Aorta (tissue), 5 donors: ENCODE results near the gene MAP6D1. TPM values are rescaled to one million over a fixed set of nuclear protein-coding genes. Genes with fewer than 3 reads are reported as not detected.

ENCODE experiments used
- ATAC-seq: fragments of 200-7000 bp; cut with Tn5 transposase; one replicate; pipeline ENCODE4 v1.9.1; 2022; ENCODE audit warnings: moderate library complexity; ENCODE audit not compliant: low FRiP score
- DNase-seq, 2 donors: peaks; one replicate each; pipeline ENCODE4 v3.0.0-alpha.2; 2020
- H3K27ac ChIP-seq, 2 donors: one replicate each; pipeline ENCODE4 v1.5.1; 2013; ENCODE audit warnings: low read length in 2 of 2, mild to moderate bottlenecking in 2 of 2, moderate library complexity in 2 of 2, control low read depth in 1 of 2, inconsistent platforms in 1 of 2, low read depth in 1 of 2
- H3K27me3 ChIP-seq, 2 donors: one replicate each; pipeline ENCODE4 v1.6.1; 2013; ENCODE audit warnings: control low read depth in 1 of 2, low read length in 1 of 2, mild to moderate bottlenecking in 1 of 2, moderate library complexity in 1 of 2; ENCODE audit not compliant: insufficient read depth in 2 of 2, control insufficient read depth in 1 of 2
- H3K36me3 ChIP-seq, 2 donors: one replicate each; pipeline ENCODE4 v1.6.1; 2013; ENCODE audit warnings: control low read depth in 1 of 2, low read length in 1 of 2, mild to moderate bottlenecking in 1 of 2; ENCODE audit not compliant: insufficient read depth in 2 of 2, control insufficient read depth in 1 of 2
- H3K4me1 ChIP-seq, 2 donors: one replicate each; pipeline ENCODE4 v1.6.1; 2013; ENCODE audit warnings: low read length in 2 of 2, control low read depth in 1 of 2, mild to moderate bottlenecking in 1 of 2, moderate library complexity in 1 of 2; ENCODE audit not compliant: insufficient read depth in 2 of 2, control insufficient read depth in 1 of 2
- H3K4me3 ChIP-seq, 2 donors: one replicate each; pipeline ENCODE4 v1.5.1; 2013; ENCODE audit warnings: low read length in 2 of 2, control low read depth in 1 of 2, mild to moderate bottlenecking in 1 of 2
- H3K9me3 ChIP-seq: one replicate; pipeline ENCODE4 v1.6.1; 2013; ENCODE audit warnings: mild to moderate bottlenecking, low read length; ENCODE audit not compliant: control insufficient read depth
- WGBS, 2 donors: extraction: QIAGEN DNeasy Blood & Tissue Kit; methylation state at CpG; one replicate each; pipeline ENCODE4 v1.1.7; 2013; 5-methylcytosine and 5-hydroxymethylcytosine counted together
- intact Hi-C, 2 donors: fragments of 100-400 bp; cut with DNase I; formaldehyde crosslinking; loops; one replicate each; pipeline versions ENCODE4 v1.14.2 to v1.15.0; 2022
- polyA plus RNA-seq, 2 donors: library from polyadenylated mRNA; stranded (reverse); fragments of 200-250 nt; gene quantifications; one replicate each; pipeline ENCODE4 v1.2.3, GENCODE V29; 2013
- total RNA-seq, 2 donors: library from RNA; stranded (reverse); fragmentation: NEBNext Ultra II Directional; extraction: Animal tissue kit (Norgen Biotek cat#: 25700); gene quantifications; one replicate each; pipeline ENCODE4 v1.2.1, GENCODE V29; 2021
- donor health status: healthy with polysubstance abuse.
- donor health status: Bipolar disorder and iron deficiency.
- donor health status: DM: no; HTN: no; CAD: no.
- donor health status: DM: no; HTN: no; CAD: no.
- donor health status: DM: yes; HTN: yes; CAD: no.

The MAP6D1 gene
- total and polyA plus RNA-seq, 4 donors = 1.7 TPM; not detected in 2

DNA sequence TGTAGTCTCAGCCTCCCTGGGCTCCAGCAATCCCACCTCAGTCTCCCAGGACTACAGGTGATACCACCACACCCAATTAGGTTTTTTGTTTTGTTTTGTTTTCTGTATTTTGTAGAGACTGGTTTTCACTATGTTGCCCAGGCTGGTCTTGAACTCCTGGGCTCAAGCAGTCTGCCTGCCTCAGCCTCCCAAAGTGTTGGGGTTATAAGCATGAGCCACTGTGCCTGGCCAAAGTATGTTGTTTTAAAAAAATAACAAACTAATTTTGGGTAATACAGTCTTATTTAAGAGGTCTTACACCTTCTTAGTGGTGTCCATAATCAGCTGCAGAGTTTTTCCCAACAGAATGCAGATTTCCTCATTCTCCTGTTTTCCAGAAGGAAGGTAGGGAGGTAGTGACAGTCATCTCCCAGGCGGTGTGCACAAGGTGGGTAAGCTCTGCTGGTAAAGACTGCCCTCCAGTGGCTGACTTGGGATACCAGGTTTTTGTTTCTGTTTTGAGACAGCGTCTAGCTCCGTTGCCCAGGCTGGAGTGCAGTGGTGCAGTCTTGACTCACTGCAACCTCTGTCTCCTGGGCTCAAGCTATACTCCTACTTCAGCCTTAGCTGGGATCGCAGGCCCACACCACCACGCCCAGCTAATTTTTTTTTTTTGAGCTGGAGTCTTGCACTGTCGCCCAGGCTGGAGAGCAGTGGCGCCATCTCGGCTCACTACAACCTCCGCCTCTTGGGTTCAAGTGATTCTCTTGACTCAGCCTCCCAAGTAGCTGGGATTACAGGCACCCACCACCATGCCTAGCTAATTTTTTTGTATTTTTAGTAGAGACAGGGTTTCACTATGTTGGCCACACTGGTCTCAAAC is 58.4 kb downstream of the MAP6D1 start:
- DNase-seq (peak in 1 of 2 donors; percentile 66), ATAC-seq (peak; percentile 89)
- intact Hi-C loops = loop anchor here (2.0 to 5.0 kb wide), 2 partner anchors 298 to 300 kb away; no protein-coding TSS in a partner anchor
- Histone ChIP-seq H3K4me3 (no peak overlapping the region), H3K27ac (no peak overlapping the region), H3K36me3 (no peaks in the 10 kb centered on the region), H3K4me1 (peaks cover 0 to 1% of the 10 kb centered on the region in 2 donors), H3K9me3 (no peaks in the 10 kb centered on the region), H3K27me3 (no peaks in the 10 kb centered on the region)
- WGBS, 2 donors = 64 to 66% methylated on average over 9 of the region's 9 CpGs

DNA sequence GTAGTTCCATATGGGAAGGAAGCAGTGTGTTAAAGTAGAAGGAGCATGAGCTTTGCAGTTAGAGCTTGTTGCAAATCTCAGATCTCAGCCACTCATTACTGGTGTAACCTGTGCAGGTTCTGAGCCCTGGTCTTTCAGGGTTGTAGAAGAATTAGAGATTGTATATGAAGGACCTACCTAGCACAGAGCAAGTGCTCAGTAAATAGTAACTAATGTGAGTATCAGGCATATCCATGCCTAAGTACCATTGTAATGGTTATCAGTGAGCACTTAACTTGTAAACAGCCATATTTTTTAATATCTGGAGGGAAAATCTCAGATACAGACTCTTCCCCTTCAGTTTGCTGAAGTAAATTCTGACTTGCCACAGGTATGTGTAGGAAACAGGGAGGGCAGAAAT is 59.3 kb downstream of the MAP6D1 start:
- intact Hi-C loops = loop anchor here (2.0 to 5.0 kb wide), 2 partner anchors 297 to 299 kb away; no protein-coding TSS in a partner anchor
- Histone ChIP-seq H3K4me1 (peaks cover 0 to 1% of the 10 kb centered on the region in 2 donors), H3K36me3 (peaks cover 0 to 4% of the 10 kb centered on the region in 2 donors), H3K27me3 (no peaks in the 10 kb centered on the region), H3K9me3 (no peaks in the 10 kb centered on the region), H3K27ac (no peak overlapping the region), H3K4me3 (no peak overlapping the region)
- DNase-seq = no peak
- no peak for ATAC-seq

Other genes with a start within 250 kb of the MAP6D1 start
- 10 to 100 TPM; 33.7 to 62.6 TPM for gene KLHL24, start 190.0 kb downstream of the MAP6D1 start, total RNA-seq
- 10 to 100 TPM; 10.8 to 14.1 TPM for gene KLHL24, start 190.0 kb downstream of the MAP6D1 start, polyA plus RNA-seq
- gene YEATS2, start 127.8 kb downstream of the MAP6D1 start, total RNA-seq = 10 to 100 TPM; 25.8 to 48.1 TPM
- 1 to 10 TPM; 4.5 to 9.8 TPM for gene YEATS2, start 127.8 kb downstream of the MAP6D1 start, polyA plus RNA-seq
- 10 to 100 TPM; 49.5 to 56.5 TPM for gene PARL, start 59.3 kb upstream of the MAP6D1 start, total RNA-seq
- gene PARL, start 59.3 kb upstream of the MAP6D1 start, polyA plus RNA-seq = 10 to 100 TPM; 64.2 to 76.4 TPM
- 10 to 100 TPM; 18.9 to 49.6 TPM for gene ABCC5, start 192.3 kb upstream of the MAP6D1 start, total RNA-seq
- gene ABCC5, start 192.3 kb upstream of the MAP6D1 start, polyA plus RNA-seq = 10 to 100 TPM; 13.0 to 33.8 TPM
- gene HTR3D, start 206.2 kb upstream of the MAP6D1 start, total RNA-seq = not detected
- not detected for gene HTR3D, start 206.2 kb upstream of the MAP6D1 start, polyA plus RNA-seq
- not detected for gene HTR3C, start 227.5 kb upstream of the MAP6D1 start, total RNA-seq
- not detected for gene HTR3C, start 227.5 kb upstream of the MAP6D1 start, polyA plus RNA-seq